ENCODE data around the gene ATG2B.
"Not testable (repeated sequence)": the region's sequence is repeated elsewhere in the genome, so short reads cannot be mapped to it uniquely, and the experiment has no call there.

The ATG2B gene

DNA sequence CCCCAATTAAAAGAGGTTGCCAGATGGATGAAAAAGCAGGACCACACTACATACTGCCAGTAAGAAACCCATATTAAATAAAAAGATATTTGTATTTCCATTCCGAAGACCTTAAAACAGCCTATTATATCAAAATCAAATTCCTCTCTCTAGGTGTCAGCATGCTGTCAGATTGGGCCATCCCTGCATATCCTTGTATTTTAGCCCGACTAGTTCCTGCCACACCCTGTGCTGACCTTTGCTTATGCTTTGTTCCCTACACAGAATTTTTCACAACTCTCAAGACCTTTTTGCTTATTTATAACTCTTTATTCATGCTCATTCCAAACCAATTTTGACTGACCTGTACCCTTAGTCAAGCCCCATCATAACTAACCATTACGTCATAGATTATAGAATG, 13.0 kb upstream of the ATG2B start:
- no peak for DNase-seq

DNA sequence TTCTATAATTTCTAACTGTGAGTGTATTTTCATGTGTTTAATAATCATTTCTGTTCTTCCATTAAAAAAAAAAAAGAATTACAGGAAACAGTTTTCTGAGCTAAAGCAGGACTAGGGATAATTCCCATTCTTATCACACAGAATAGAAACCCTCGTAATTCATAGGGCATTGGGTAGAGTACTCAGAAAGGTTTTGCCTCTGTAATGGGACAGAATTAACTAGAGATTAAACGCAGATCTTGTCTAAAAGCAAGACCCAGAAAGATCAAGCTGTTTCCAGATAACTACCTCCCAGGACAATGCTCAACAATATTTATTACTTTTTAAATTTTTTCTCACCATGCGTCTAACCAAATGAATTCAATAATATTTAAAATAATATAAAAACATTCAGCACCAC, 10.4 kb upstream of the ATG2B start:
- no peak for DNase-seq

GRCh38 chr14:96370528-96370927, 7.4 kb upstream of the ATG2B start:
- DNase-seq: no peak

DNA sequence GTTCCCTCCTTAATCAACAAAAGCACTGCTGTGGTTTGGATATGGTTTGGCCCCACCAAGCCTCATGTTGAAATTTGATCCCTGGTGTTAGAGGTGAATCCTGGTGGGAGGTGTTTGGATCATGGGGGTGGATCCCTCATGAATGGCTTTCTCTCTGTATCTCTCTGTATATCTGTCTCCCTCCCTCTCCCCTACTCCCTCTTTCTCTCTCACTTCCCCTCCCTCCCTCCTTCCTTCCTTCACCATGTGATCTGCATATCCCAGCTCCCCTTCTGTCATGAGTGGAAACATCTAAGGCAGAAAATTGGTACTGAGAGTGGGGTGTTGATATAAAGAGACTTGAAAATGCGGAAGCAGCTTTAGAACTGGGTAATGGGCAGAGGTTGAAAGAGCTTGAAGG, 5.4 kb upstream of the ATG2B start:
- no peak for DNase-seq

DNA sequence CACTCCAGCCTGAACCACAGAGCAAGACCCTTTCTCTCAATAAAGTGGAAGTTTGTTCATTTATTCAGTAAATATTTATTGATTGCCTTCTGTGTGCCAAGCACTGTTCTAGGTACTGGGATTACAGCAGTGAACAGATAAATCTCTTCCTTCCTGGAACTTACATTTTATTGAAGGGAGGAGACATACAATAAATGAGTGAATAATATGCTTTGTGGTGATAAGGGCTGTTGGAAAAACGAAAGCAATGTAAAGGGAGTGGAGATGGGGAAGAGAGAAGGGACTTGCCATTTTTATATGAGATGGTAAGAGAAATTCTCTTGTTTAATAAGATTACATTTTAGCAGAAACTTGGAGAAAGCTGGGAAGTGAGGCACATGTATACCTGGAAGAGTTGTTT, 1.8 kb upstream of the ATG2B start:
- no peak for DNase-seq

DNA sequence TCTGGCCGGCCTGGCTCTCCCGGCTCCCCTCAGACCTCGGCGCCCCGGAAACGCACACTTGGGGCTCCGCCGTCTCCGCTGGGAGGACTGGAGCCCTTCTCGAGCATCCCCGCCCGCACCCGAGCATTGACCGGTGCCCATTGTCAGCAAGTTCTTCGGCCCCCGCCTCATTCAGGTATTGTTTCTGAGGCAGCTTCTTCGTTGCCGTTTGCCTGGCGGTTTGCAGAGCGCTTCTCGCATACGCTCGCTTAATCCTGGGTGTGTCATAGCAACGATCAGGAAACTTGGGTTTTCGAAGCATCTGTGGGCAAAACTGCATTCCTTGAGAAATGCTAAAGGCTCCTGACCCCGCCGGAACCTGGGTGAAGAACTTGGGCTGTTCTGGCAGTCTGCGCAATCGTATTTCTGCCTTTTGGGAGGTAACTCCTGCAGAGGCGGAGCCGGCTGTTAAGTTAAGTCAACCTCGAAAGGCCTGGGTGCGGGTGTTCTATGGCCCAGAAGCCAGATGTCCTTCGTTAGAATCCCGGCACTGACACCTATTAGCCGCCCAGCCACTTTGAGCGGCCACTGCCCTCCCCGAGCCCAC, 703 bp upstream of the ATG2B start:
- DNase-seq: no peak

DNA sequence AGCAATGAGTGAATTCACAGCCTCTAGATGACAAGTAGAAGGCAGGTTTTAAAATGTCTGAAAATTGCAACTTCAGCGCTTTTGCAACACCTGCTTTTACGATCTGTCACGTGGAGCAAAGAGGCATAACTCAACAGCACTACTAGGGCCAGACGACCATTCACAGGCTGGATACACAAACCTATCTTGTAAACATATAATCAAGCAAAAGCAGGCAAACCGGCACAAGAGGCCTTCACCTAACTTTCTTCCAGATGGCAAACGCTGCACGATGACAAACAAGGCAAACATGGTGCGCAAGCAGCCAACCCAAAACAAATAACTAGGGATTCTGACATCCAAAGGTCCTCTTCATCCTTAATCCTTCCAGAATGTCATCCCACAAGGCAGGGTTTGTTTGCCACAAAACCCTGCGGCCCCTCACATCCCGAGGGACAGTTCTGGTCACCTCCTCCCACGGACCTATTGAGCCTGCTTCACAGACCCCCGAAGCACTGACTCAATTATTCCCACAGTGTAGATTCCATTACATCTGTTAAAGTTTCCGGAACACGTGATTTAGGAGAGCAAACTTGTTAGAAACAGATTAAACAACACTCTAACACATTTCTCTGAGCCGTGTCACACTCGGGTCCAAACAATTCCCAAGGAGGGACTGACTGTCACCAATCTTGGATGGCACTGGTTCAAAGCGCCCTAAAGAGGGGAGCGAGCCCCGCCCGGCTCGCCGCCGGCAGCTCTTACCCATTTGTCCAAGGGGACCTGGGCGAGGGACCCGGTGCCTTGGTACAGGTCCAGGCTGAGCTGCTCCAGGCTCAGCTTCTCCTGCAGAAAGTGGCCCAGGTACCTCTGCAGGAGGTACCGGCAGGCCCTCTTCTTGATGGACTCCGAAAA, 823 bp downstream of the ATG2B start:
- no peak for DNase-seq

- DNase-seq: no peak
Observed at GRCh38 chr14:96359959-96360358, 3.2 kb downstream of the ATG2B start.

DNA sequence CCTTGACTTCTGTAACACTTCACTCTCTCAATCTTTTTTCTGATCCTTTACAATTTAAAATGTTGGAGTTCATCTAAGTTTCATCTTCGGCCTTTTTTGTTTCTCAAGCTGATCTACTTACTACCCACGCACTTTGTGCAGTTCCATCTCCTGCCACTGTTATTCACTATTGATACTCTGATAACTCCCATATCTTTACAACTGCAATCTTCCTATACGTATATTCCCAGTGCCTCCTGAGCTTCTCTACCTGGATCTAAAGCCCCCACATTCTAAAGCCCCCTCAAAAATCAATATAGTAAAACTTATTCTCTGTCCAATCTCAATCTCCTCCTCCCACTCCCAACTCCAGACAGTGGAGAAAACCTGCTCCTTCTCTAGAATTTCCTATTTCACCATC, 5.9 kb downstream of the ATG2B start:
- DNase-seq: no peak

DNA sequence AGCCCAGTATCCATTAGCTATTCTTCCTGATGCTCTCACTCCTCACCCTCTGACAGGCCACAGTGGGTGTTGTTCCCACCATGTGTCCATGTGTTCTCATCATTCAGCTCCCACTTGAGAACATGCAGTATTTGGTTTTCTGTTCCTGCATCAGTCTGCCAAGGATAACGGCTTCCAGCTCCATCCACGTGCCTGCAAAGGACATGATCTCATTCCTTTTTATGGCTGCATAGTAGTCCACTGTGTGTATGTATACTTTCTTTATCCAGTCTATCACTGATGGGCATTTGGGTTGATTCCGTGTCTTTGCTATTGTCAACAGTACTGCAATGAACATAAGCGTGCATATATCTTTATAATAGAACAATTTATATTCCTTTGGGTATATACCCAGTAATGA, 8.9 kb downstream of the ATG2B start:
- DNase-seq: no peak

- no peak for DNase-seq
Observed at GRCh38 chr14:96352708-96353107, 10.4 kb downstream of the ATG2B start.

DNA sequence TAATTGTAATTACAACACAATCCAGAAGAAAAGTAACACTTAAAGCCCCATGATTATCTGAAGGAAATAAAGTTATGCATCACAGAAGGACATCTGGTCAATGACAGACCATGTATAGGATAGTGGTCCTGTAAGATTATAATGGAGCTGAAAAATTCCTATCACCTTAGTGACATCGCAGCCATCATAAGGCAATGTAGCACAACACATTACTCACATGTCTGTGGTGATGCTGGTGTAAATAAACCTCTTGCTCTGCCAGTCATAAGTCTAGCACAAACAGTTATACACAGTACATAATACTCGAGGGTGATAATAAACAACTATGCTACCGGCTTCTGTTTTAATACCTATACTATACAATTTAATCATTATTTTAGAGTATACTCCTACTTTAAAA, 11.2 kb downstream of the ATG2B start:
- DNase-seq: no peak

- no peak for DNase-seq
Observed at GRCh38 chr14:96349286-96350075, 13.7 kb downstream of the ATG2B start.

DNA sequence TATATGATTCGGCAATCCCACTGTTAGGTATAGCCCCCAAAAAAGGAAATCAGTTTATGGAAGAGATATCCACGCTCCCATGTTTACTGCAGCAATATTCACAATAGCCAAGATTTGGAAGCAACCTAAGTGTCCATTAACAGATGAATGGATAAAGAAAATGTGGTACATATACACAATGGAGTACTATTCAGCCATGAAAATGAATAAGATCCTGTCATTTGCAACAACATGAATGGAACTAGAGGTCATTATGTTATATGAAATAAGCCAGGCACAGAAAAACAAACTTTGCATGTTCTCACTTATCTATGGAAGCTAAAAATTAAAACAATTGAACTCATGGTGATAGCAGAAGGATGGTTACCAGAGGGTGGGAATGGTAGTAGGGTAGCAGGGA, 15.2 kb downstream of the ATG2B start:
- not testable (repeated sequence) for DNase-seq

- no peak for DNase-seq
Observed at GRCh38 chr14:96345669-96346068, 17.5 kb downstream of the ATG2B start.

DNA sequence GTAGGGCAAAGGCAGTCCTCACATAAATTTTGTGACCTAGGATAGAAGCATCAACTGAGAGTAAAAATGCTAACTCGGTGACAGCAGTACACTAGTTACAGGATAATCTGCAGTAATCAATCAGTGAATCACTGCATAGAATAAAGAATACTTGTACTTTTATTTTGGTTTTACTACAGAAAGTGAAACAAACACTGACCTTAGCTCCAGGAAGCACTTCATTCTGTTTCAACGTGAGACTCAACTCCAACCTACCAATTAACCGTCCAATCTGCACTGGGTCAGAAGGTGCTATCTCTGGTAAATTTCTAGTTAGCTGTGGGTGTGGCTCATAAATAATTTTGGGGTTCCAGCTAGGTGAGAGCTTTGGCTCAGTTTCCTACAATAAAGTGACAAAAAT, 21.8 kb downstream of the ATG2B start:
- no peak for DNase-seq

DNA sequence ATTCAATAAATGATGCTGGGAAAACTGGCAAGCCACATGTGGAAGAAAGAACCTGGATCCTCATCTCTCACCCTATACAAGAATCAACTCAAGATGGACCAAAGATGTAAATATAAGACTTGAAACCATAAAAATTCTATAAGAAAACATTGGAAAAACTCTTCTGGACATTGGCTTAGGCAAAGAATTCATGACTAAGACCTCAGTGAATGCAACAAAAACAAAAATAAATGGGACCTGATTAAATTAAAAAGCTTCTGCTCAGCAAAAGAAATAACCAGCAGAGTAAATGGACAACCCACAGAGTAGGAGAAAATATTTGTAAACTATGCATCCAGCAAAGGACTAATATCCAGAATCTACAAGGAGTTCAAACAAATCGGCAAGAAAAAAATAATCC, 24.6 kb downstream of the ATG2B start:
- no peak for DNase-seq

- no peak for DNase-seq
Observed at GRCh38 chr14:96324219-96324618, 38.9 kb downstream of the ATG2B start.

GRCh38 chr14:96320605-96321004, 42.5 kb downstream of the ATG2B start:
- DNase-seq: no peak

GRCh38 chr14:96318836-96319235, 44.3 kb downstream of the ATG2B start:
- DNase-seq: no peak

- no peak for DNase-seq
Observed at GRCh38 chr14:96316087-96316486, 47.1 kb downstream of the ATG2B start.

DNA sequence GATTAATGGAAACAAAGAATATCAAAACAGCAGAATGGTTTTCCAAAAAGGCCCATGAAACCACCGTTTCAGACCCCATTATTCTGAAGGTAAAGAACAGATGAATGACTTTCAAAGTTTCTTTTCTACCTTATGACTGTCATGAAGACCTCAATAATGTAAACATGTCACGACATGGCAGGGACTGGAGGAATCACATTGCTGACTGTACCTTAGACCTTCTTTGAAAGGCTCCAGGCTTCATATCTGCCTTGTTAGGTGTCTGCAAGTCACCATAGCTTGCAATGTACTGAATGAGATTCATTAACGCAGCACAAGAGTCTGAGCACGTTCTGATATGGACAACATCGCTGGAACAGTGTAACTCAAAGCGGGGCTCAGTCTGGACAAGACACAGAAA, 52.2 kb downstream of the ATG2B start:
- no peak for DNase-seq

- no peak for DNase-seq
Observed at GRCh38 chr14:96309896-96310330, 53.2 kb downstream of the ATG2B start.
